RWPE1 (cell line): Measurements from ENCODE around the gene SASS6.

ENCODE experiments used
- CTCF ChIA-PET: fragments of 350-600 bp; sonication (Branson Sonifier 250); formaldehyde crosslinking; extraction: SDS; loops from one replicate; lab custom pipeline; 2021; lab: Yijun Ruan, JAX
- POLR2A ChIA-PET: fragments of 400-600 bp; formaldehyde crosslinking; extraction: SDS; loops from one replicate; lab custom pipeline; 2020; ENCODE audit warnings: antibody characterized with exemption; ENCODE audit not compliant: low non-redundant PET; lab: Yijun Ruan, JAX
- DNase-seq: peaks from one replicate; pipeline ENCODE4 v3.0.0; 2012; ENCODE audit warnings: low spot score
- H3K27ac ChIP-seq: fragments of 450-650 bp; 2 replicates; pipeline ENCODE4 v1.5.1; 2017
- TF ChIP-seq, protein P1 (sequence below): fragments of 450-650 bp; conservative IDR thresholded peaks from 2 replicates; pipeline ENCODE4 v1.5.1; 2017; ENCODE audit warnings: low read depth, mild to moderate bottlenecking

Gene SASS6

DNA sequence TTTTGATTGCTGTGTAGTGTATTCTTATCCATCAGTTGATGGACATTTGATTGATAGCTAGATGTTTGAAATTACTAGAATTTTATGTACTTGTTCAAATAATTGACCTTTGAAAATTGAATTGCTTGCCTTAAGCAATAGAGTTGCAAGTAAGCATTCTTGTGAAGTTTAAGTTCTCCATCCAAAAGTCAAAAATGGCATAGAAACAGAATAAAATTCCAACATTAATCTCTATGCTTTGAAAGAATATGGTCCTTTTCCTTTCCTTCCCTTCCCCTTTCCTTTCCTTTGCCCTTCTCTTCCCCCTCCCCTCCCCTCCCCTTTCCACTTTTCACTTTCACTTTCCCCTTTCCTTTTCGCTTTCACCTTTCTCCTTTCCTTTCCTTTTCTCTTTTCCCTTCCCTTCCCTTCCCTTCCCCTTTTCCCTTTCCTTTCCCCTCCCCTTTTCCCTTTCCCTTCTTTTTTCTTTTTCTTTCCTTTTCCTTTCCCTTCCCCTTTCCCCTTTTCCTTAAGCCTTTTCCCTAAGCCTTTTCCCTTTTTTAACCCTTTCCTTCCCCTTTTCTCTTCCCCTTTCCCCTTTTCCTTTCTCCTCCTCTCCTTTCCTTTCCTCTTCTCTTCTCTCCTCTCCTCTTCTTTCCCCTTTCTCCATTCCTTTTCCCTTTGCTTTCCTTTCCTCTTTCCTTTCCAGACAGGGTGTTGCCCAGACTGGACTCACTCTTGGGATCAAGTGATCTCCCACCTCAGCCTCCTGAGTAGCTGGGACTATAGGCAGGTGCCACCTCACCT is 67.4 kb downstream of the SASS6 start:
- ChIA-PET POLR2A (no interaction called here), CTCF (no interaction called here)
- TF ChIP-seq, protein P1, sequence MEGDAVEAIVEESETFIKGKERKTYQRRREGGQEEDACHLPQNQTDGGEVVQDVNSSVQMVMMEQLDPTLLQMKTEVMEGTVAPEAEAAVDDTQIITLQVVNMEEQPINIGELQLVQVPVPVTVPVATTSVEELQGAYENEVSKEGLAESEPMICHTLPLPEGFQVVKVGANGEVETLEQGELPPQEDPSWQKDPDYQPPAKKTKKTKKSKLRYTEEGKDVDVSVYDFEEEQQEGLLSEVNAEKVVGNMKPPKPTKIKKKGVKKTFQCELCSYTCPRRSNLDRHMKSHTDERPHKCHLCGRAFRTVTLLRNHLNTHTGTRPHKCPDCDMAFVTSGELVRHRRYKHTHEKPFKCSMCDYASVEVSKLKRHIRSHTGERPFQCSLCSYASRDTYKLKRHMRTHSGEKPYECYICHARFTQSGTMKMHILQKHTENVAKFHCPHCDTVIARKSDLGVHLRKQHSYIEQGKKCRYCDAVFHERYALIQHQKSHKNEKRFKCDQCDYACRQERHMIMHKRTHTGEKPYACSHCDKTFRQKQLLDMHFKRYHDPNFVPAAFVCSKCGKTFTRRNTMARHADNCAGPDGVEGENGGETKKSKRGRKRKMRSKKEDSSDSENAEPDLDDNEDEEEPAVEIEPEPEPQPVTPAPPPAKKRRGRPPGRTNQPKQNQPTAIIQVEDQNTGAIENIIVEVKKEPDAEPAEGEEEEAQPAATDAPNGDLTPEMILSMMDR = no peak
- DNase-seq = no peak
- H3K27ac ChIP-seq = peak overlapping the region; percentile 41; the same call in 1 of the 2 replicates

DNA sequence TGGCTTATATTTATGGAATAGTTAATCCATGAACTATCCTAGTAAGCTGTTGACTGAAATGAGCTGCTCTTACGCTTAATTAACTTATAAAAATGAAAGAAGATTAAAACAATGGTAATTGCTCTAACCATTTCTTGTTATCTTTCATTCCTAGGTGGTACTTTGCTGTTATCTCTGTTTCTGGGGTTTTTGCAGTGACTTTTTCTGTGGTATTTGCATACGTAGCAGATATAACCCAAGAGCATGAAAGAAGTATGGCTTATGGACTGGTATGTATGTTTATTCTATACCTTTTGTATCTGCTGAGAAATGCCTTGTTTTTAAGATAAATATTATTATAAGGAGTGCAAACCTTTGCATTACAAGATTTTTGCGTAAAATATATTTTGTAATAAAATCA is 71.0 kb downstream of the SASS6 start:
- TF ChIP-seq, protein P1 = no peak
- ChIA-PET CTCF (interaction anchor here (0.5 kb wide), 1 partner anchor 208 kb away, joined by 4 read pairs; no protein-coding TSS in a partner anchor), POLR2A (no interaction called here)
- H3K27ac ChIP-seq = no peak overlapping the region
- no peak for DNase-seq

DNA sequence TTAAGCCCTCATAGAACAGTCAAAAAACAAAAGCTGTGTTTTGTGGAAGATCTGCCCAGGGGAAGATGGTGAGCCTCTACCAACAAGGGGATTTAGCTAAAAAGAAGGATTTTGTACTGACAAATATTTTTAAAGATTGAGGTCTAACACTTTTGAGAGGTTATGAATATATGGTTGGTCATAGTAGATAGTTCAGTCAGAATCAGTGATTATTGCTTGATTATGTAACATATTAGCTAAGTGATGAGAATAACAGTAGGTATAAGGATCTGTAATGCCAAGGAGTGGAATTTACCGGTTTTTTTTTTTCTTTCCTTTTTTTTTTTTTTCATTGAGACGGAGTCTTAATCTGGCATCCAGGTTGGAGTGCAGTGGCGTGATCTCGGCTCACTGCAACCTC is 79.0 kb downstream of the SASS6 start:
- POLR2A ChIA-PET = interaction anchor here (1.1 kb wide), 1 partner anchor 11 kb away, joined by 6 read pairs; no protein-coding TSS in a partner anchor
- CTCF ChIA-PET = interaction anchor here (0.8 kb wide), 1 partner anchor 1510 kb away, joined by 3 read pairs; no protein-coding TSS in a partner anchor
- TF ChIP-seq, protein P1 = no peak

DNA sequence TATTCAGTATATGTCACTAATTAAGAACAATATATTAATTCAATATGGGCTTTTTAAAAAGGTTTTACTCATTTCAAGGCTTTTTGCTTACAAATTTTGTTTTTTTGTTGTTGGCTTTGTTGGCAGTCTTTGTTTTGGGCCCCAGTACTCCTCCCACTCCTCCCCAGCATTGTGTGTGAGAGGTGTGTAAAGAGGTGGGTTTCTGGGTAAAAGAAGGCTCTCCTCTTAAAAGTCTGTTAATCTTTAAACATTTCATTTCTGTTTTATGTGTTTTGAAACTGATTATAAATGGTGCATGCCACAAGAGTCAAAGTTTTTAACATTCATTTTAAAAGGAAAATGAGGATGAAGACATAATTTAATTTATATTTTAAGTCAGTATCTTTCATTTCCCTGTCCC is 79.6 kb downstream of the SASS6 start:
- CTCF ChIA-PET = interaction anchor here (0.8 kb wide), 1 partner anchor 1511 kb away, joined by 3 read pairs; no protein-coding TSS in a partner anchor
- POLR2A ChIA-PET = no interaction called here
- H3K27ac ChIP-seq = no peak overlapping the region

More for the DNA sequence above, 79.0 kb downstream of the SASS6 start:
- no peak for DNase-seq
- no peak overlapping the region for H3K27ac ChIP-seq

DNA sequence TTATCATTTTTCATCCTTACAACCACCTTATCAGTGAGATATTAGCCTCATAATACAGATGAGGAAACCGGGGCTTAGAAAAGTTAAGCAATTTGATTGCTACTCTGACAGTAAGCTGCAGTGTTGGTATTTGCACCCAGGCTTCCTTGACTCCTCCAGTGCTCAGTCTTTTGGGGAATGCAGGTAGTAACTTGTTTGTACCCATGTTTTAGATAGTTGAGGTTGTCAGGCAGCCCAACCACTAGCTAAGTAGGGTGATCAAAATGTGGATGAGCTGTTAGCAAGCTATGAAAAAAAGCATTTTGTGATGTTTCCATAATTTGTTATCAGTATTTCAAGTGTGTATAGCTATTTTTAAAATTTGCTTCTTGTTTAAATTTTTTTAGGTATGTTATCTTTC is 80.8 kb downstream of the SASS6 start:
- CTCF ChIA-PET = interaction anchor here (0.8 kb wide), 1 partner anchor 869 kb away, joined by 3 read pairs; no protein-coding TSS in a partner anchor

More for the DNA sequence above, 79.6 kb downstream of the SASS6 start:
- TF ChIP-seq, protein P1 = no peak
- DNase-seq = no peak

DNA sequence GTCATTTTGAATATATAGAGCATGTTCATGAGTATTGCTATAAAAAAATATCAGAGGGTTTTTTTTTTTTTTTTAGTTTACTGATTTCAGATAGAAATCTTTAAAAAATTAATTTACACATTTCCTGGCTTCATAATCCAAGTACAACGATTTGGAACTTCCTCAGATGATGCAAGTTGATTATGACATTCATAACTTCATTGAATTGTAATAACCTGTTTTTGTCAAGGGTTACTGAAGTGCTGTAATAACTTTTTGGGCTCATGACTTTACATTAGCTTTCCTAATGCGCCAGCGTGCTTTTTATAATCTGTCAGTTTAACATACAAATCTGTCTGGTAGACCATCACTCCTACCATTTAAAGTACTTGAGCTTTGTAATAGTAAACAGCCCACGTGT is 81.3 kb downstream of the SASS6 start:
- no peak for DNase-seq
- ChIA-PET CTCF (interaction anchor here (0.8 kb wide), 1 partner anchor 869 kb away, joined by 3 read pairs; no protein-coding TSS in a partner anchor), POLR2A (no interaction called here)
- peak overlapping the region; percentile 55 for H3K27ac ChIP-seq
- TF ChIP-seq, protein P1 = no peak

More for the DNA sequence above, 80.8 kb downstream of the SASS6 start:
- H3K27ac ChIP-seq = no peak overlapping the region
- POLR2A ChIA-PET = no interaction called here
- TF ChIP-seq, protein P1 = no peak
- peak; percentile 36 for DNase-seq
